NT2/D1 (cell line): Measurements from ENCODE around the gene LINGO1.

Experiments used
- YY1 ChIP-seq: IDR thresholded peaks from 2 replicates; pipeline ENCODE4 v1.6.1; 2011; ENCODE audit not compliant: insufficient read length, insufficient read depth
- ZNF274 ChIP-seq: IDR thresholded peaks from 2 replicates; pipeline ENCODE4 v1.6.1; 2011; ENCODE audit warnings: mild to moderate bottlenecking, low read depth, low read length

GRCh38 chr15:77588126-77588525 is 44.6 kb downstream of the LINGO1 start:
- TF ChIP-seq YY1 (no peak), ZNF274 (no peak)
